ENCODE data around the gene GALNT17.

DNA sequence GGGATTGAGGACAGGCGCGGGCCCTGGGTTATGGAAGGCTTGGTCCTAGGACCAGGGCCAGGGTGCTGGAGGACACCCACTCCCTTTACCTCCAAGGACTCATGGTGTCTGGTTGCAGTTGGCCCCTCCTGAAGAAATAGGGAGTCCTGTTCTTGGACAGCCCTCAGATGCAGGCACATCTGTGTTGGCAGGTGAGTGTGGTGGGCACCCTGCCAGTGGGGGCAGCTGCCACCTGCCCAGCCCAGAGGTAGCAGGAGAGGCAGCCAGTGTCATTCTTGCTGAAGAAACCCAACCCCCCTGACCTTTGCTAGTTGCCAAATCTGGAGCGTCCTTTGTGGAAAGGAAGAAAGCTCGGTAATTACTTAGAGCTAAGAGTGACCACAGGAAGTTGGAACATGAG lies 8.3 kb downstream of the GALNT17 start:
- TF ChIP-seq EZH2 (IDR thresholded peaks at IDR 0.05) = no peak
- TF ChIP-seq POLR2AphosphoS5 (IDR thresholded peaks at IDR 0.05; ENCODE audit: borderline replicate concordance, low read depth, low read length) = no peak
- no peak for TF ChIP-seq FOXP2 (optimal IDR thresholded peaks at IDR 0.05; ENCODE audit: control extremely low read depth, extremely low read length, insufficient read depth)
